NT2/D1 (cell line): Measurements from ENCODE around the gene PCP4L1.

Experiments
- YY1 ChIP-seq: IDR thresholded peaks from 2 replicates; pipeline ENCODE4 v1.6.1; 2011; ENCODE audit not compliant: insufficient read length, insufficient read depth
- ZNF274 ChIP-seq: IDR thresholded peaks from 2 replicates; pipeline ENCODE4 v1.6.1; 2011; ENCODE audit warnings: mild to moderate bottlenecking, low read depth, low read length

GRCh38 chr1:161220002-161220401 lies 38.5 kb upstream of the PCP4L1 start:
- TF ChIP-seq ZNF274: no peak
- no peak for TF ChIP-seq YY1
